NT2/D1 (cell line): ENCODE measurements around the gene HDAC10.

Experiments
- DNase-seq: peaks from one replicate; pipeline ENCODE4 v3.0.0-alpha.2; 2011; ENCODE audit warnings: low read depth, low spot score
- H3K27me3 ChIP-seq: 2 replicates; pipeline ENCODE4 v1.6.0; 2011; ENCODE audit warnings: mild to moderate bottlenecking; ENCODE audit not compliant: insufficient read length, insufficient read depth
- H3K36me3 ChIP-seq: 2 replicates; pipeline ENCODE4 v1.6.1; 2011; ENCODE audit warnings: mild to moderate bottlenecking, low read length, mixed read lengths; ENCODE audit not compliant: insufficient read depth, insufficient read length
- H3K4me1 ChIP-seq: 2 replicates; pipeline ENCODE4 v1.5.1; 2011; ENCODE audit not compliant: insufficient read depth, insufficient read length
- H3K4me3 ChIP-seq: 2 replicates; pipeline ENCODE4 v1.5.1; 2011; ENCODE audit warnings: low read depth; ENCODE audit not compliant: insufficient read length
- H3K9ac ChIP-seq: 2 replicates; pipeline ENCODE4 v1.6.0; 2011; ENCODE audit warnings: low read depth; ENCODE audit not compliant: insufficient read length
- H3K9me3 ChIP-seq: 2 replicates; pipeline ENCODE4 v1.5.1; 2011; ENCODE audit warnings: mild to moderate bottlenecking, low read length; ENCODE audit not compliant: insufficient read depth
- SUZ12 ChIP-seq: IDR thresholded peaks from 2 replicates; pipeline ENCODE4 v1.6.1; 2011; ENCODE audit not compliant: insufficient read length, insufficient read depth; ENCODE audit errors: extremely low read depth
- YY1 ChIP-seq: IDR thresholded peaks from 2 replicates; pipeline ENCODE4 v1.6.1; 2011; ENCODE audit not compliant: insufficient read length, insufficient read depth
- ZNF274 ChIP-seq: IDR thresholded peaks from 2 replicates; pipeline ENCODE4 v1.6.1; 2011; ENCODE audit warnings: mild to moderate bottlenecking, low read depth, low read length

HDAC10 gene

GRCh38 chr22:50225200-50225969, 25.7 kb downstream of the HDAC10 start:
- Histone ChIP-seq H3K9ac (no peak overlapping the region), H3K4me1 (peaks cover 2% of the 10 kb centered on the region), H3K36me3 (peaks cover 61% of the 10 kb centered on the region), H3K9me3 (no peaks in the 10 kb centered on the region), H3K27me3 (no peaks in the 10 kb centered on the region), H3K4me3 (no peak overlapping the region)
- no peak for TF ChIP-seq ZNF274
- no peak for TF ChIP-seq YY1
- no peak for TF ChIP-seq SUZ12
- DNase-seq: no peak

DNA sequence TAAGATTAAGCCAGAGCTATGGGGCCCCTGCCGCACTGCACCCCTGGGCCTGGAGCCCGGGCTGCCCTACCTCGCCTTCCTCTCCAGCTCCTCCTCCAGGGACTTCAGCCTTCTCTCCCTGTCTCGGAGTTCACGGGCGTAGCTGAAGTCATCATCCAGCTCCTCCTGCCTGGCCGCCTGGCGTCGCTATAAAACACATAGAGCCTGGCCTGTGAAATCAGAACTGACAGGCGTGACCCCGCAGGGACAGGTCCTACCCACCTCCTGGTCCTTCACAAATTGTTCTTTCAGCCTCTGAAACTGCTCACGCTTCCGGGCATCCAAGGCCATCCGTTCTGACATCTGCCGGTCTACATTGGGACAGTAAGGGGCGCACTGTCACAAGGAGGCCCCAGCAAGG, 27.0 kb downstream of the HDAC10 start:
- no peak for DNase-seq
- peaks cover 7% of the 10 kb centered on the region for H3K4me1 ChIP-seq
- H3K9me3 ChIP-seq: no peaks in the 10 kb centered on the region
- H3K27me3 ChIP-seq: no peaks in the 10 kb centered on the region
- H3K9ac ChIP-seq: no peak overlapping the region
- H3K36me3 ChIP-seq: peaks cover 66% of the 10 kb centered on the region
- no peak for TF ChIP-seq ZNF274
- TF ChIP-seq SUZ12: no peak
- TF ChIP-seq YY1: no peak
- H3K4me3 ChIP-seq: no peak overlapping the region

DNA sequence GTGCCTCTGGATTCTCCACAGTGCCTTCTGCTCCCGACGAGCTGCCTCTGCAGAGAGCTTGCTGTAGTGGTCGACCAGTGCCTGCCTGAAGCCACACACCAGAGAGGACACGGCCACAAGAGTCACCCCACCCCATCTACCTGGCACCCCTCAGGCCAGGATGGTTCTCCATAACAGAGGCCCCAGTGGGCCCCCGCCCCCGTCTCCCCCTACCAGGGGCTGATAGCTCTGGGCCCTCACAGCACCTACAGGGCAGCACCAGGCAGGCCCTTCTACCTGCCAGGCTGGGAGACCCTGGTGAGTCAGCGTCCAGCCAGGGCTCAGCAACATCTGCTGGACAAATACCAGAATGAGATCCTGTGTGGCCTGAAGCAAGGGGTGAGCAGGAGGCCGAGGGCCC, 28.6 kb downstream of the HDAC10 start:
- Histone ChIP-seq H3K27me3 (no peaks in the 10 kb centered on the region), H3K36me3 (peaks cover 76% of the 10 kb centered on the region), H3K9me3 (no peaks in the 10 kb centered on the region), H3K4me3 (no peak overlapping the region), H3K9ac (no peak overlapping the region), H3K4me1 (peaks cover 10% of the 10 kb centered on the region)
- TF ChIP-seq SUZ12 (no peak), ZNF274 (no peak), YY1 (no peak)
- DNase-seq: no peak

GRCh38 chr22:50221410-50222300, 29.4 kb downstream of the HDAC10 start:
- H3K36me3 ChIP-seq: peaks cover 83% of the 10 kb centered on the region

GRCh38 chr22:50220603-50221409, 30.3 kb downstream of the HDAC10 start:
- Histone ChIP-seq H3K4me3 (no peak overlapping the region), H3K9me3 (no peaks in the 10 kb centered on the region), H3K9ac (no peak overlapping the region), H3K4me1 (peaks cover 10% of the 10 kb centered on the region), H3K27me3 (no peaks in the 10 kb centered on the region), H3K36me3 (peaks cover 87% of the 10 kb centered on the region)
- DNase-seq: no peak
- TF ChIP-seq YY1 (no peak), SUZ12 (no peak)

More at GRCh38 chr22:50221410-50222300, 29.4 kb downstream of the HDAC10 start:
- Histone ChIP-seq H3K4me1 (peaks cover 10% of the 10 kb centered on the region), H3K27me3 (no peaks in the 10 kb centered on the region), H3K9ac (no peak overlapping the region), H3K9me3 (no peaks in the 10 kb centered on the region), H3K4me3 (no peak overlapping the region)
- no peak for DNase-seq
- TF ChIP-seq ZNF274 (no peak), YY1 (no peak), SUZ12 (no peak)

GRCh38 chr22:50219800-50220602, 31.1 kb downstream of the HDAC10 start:
- H3K4me3 ChIP-seq: no peak overlapping the region
- no peak for DNase-seq

More at GRCh38 chr22:50219800-50220602, 31.1 kb downstream of the HDAC10 start:
- TF ChIP-seq YY1 (no peak), SUZ12 (no peak), ZNF274 (no peak)
- H3K9ac ChIP-seq: peak overlapping the region; percentile 32
- no peaks in the 10 kb centered on the region for H3K27me3 ChIP-seq
- peaks cover 88% of the 10 kb centered on the region for H3K36me3 ChIP-seq
- H3K4me1 ChIP-seq: peaks cover 10% of the 10 kb centered on the region
- H3K9me3 ChIP-seq: no peaks in the 10 kb centered on the region
